IPS DF 6.9 (cell line): ENCODE measurements around the gene TP73.
"Not testable (repeated sequence)": the region's sequence is repeated elsewhere in the genome, so short reads cannot be mapped to it uniquely, and the experiment has no call there.

Experiments used
- DNase-seq: peaks from one replicate; pipeline ENCODE4 v3.0.0-alpha.2; 2013; ENCODE audit warnings: low read depth, low spot score
- H3K27ac ChIP-seq: one replicate; pipeline ENCODE4 v1.5.1; 2013; ENCODE audit warnings: low read length, control low read depth
- H3K27me3 ChIP-seq: 2 replicates; pipeline ENCODE4 v1.6.1; 2013; ENCODE audit warnings: mild to moderate bottlenecking, low read length; ENCODE audit not compliant: control insufficient read depth, insufficient read depth
- H3K36me3 ChIP-seq: 2 replicates; pipeline ENCODE4 v1.6.1; 2013; ENCODE audit warnings: low read length; ENCODE audit not compliant: control insufficient read depth, insufficient read depth
- H3K4me1 ChIP-seq: 2 replicates; pipeline ENCODE4 v1.6.1; 2013; ENCODE audit warnings: low read length; ENCODE audit not compliant: control insufficient read depth, insufficient read depth
- H3K4me3 ChIP-seq: 2 replicates; pipeline ENCODE4 v1.5.1; 2013; ENCODE audit warnings: mild to moderate bottlenecking, low read length
- H3K9me3 ChIP-seq: 2 replicates; pipeline ENCODE4 v1.6.1; 2013; ENCODE audit warnings: low read length, inconsistent platforms; ENCODE audit not compliant: control insufficient read depth, insufficient read depth
- WGBS: extraction: QIAGEN DNeasy Blood & Tissue Kit; methylation state at CpG from one replicate; pipeline ENCODE4 v1.1.7; 2013; ENCODE audit warnings: mixed read lengths, missing lambda C conversion rate; ENCODE audit not compliant: insufficient read length, insufficient coverage; 5-methylcytosine and 5-hydroxymethylcytosine counted together

Gene TP73

GRCh38 chr1:3721955-3722465, 69.7 kb downstream of the TP73 start:
- Histone ChIP-seq H3K27me3 (no peaks in the 10 kb centered on the region), H3K27ac (no peak overlapping the region), H3K4me1 (peaks cover 5% of the 10 kb centered on the region; the same call in 1 of the 2 replicates), H3K9me3 (no peaks in the 10 kb centered on the region), H3K36me3 (no peaks in the 10 kb centered on the region; the same call in 1 of the 2 replicates), H3K4me3 (no peak overlapping the region)
- whole genome bisulfite sequencing, result no CpG with 5 or more reads among the region's 20 CpGs
- no peak for DNase-seq

- H3K27me3 ChIP-seq, result no peaks in the 10 kb centered on the region
- no CpG with 5 or more reads among the region's 3 CpGs for WGBS
- H3K9me3 ChIP-seq, result no peaks in the 10 kb centered on the region
- peaks cover 5% of the 10 kb centered on the region; the same call in 1 of the 2 replicates for H3K4me1 ChIP-seq
- H3K27ac ChIP-seq, result no peak overlapping the region
- no peaks in the 10 kb centered on the region; the same call in 1 of the 2 replicates for H3K36me3 ChIP-seq
- H3K4me3 ChIP-seq, result no peak overlapping the region
- no peak for DNase-seq
Measured at GRCh38 chr1:3722846-3723245, 70.5 kb downstream of the TP73 start.

GRCh38 chr1:3724416-3725030, 72.2 kb downstream of the TP73 start:
- H3K36me3 ChIP-seq, H3K27me3 ChIP-seq, H3K4me1 ChIP-seq, H3K27ac ChIP-seq, H3K4me3 ChIP-seq, H3K9me3 ChIP-seq: not testable (repeated sequence)
- WGBS, result no CpG with 5 or more reads among the region's 18 CpGs
- DNase-seq, result peak; percentile 70

- Histone ChIP-seq H3K27ac (no peak overlapping the region), H3K27me3 (no peaks in the 10 kb centered on the region), H3K4me1 (peaks cover 2% of the 10 kb centered on the region; the same call in 1 of the 2 replicates), H3K9me3 (no peaks in the 10 kb centered on the region), H3K4me3 (no peak overlapping the region), H3K36me3 (no peaks in the 10 kb centered on the region; the same call in 1 of the 2 replicates)
- 100% methylated on average over 2 of the region's 2 CpGs for WGBS
- DNase-seq, result no peak
Measured at GRCh38 chr1:3725366-3725765, 73.0 kb downstream of the TP73 start.

- no peaks in the 10 kb centered on the region for H3K27me3 ChIP-seq
- H3K36me3 ChIP-seq, result no peaks in the 10 kb centered on the region; the same call in 1 of the 2 replicates
Measured at GRCh38 chr1:3727042-3727824, 74.9 kb downstream of the TP73 start.

GRCh38 chr1:3727825-3728776, 75.8 kb downstream of the TP73 start:
- Histone ChIP-seq H3K4me3 (no peak overlapping the region), H3K4me1 (peaks cover 2% of the 10 kb centered on the region), H3K36me3 (no peaks in the 10 kb centered on the region; the same call in 1 of the 2 replicates), H3K27me3 (no peaks in the 10 kb centered on the region), H3K9me3 (no peaks in the 10 kb centered on the region), H3K27ac (no peak overlapping the region)
- DNase-seq, result no peak
- WGBS, result no CpG with 5 or more reads among the region's 31 CpGs

More at GRCh38 chr1:3727042-3727824, 74.9 kb downstream of the TP73 start:
- H3K4me3 ChIP-seq, result no peak overlapping the region
- no peak overlapping the region for H3K27ac ChIP-seq
- H3K4me1 ChIP-seq, result peaks cover 1% of the 10 kb centered on the region
- no CpG with 5 or more reads among the region's 37 CpGs for WGBS
- H3K9me3 ChIP-seq, result no peaks in the 10 kb centered on the region
- DNase-seq, result no peak

- Histone ChIP-seq H3K36me3 (no peaks in the 10 kb centered on the region; the same call in 1 of the 2 replicates), H3K27me3 (no peaks in the 10 kb centered on the region), H3K4me3 (no peak overlapping the region), H3K9me3 (no peaks in the 10 kb centered on the region), H3K27ac (no peak overlapping the region), H3K4me1 (peaks cover 6% of the 10 kb centered on the region; the same call in 1 of the 2 replicates)
- WGBS, result no CpG with 5 or more reads among the region's 32 CpGs
- DNase-seq, result no peak
Measured at GRCh38 chr1:3729594-3730542, 77.6 kb downstream of the TP73 start.

GRCh38 chr1:3730543-3731247, 78.4 kb downstream of the TP73 start:
- no CpG with 5 or more reads among the region's 25 CpGs for WGBS
- no peak for DNase-seq

More at GRCh38 chr1:3730543-3731247, 78.4 kb downstream of the TP73 start:
- Histone ChIP-seq H3K36me3 (no peaks in the 10 kb centered on the region; the same call in 1 of the 2 replicates), H3K27ac (no peak overlapping the region), H3K4me3 (no peak overlapping the region), H3K4me1 (peaks cover 6% of the 10 kb centered on the region; the same call in 1 of the 2 replicates), H3K9me3 (no peaks in the 10 kb centered on the region), H3K27me3 (no peaks in the 10 kb centered on the region)
